K562 (cell line): ENCODE data around the gene NOTCH3. TPM values are rescaled to one million over a fixed set of nuclear protein-coding genes. Genes with fewer than 3 reads are reported as not detected.

Experiments
- ATAC-seq: fragments of 200-7000 bp; cut with Tn5 transposase; 3 replicates; pipeline ENCODE4 v1.9.1; 2020; ENCODE audit warnings: moderate library complexity
- BruUV-seq: library from RNA; stranded (reverse); fragments of 400-500 nt; replicated peaks from 2 replicates; lab custom pipeline; 2021; lab: Mats Ljungman, UMichigan
- CTCF ChIA-PET: fragments of 300-600 bp; formaldehyde crosslinking; extraction: SDS; loops from one replicate; lab custom pipeline; 2021; ENCODE audit warnings: low intra/inter-chr PET ratio; lab: Yijun Ruan, JAX
- POLR2A ChIA-PET: fragments of 300-600, 350-650 bp; sonication (Branson Sonifier 250); formaldehyde crosslinking; extraction: SDS; loops from one replicate; lab custom pipeline; 2021; ENCODE audit warnings: antibody characterized with exemption, inconsistent platforms; lab: Yijun Ruan, JAX
- DNase-seq, 4 experiments: peaks; one replicate each; pipeline versions ENCODE4 v3.0.0 to v3.0.0-alpha.2; 2011 to 2018; ENCODE audit warnings: low spot score in 3 of 4, mixed read lengths in 3 of 4; ENCODE audit errors: extremely low read depth in 1 of 4
- FAIRE-seq: peaks from 2 replicates; lab custom pipeline; 2011; peaks lifted over from hg19 to GRCh38; lab: Jason Lieb, UNC
- H2AFZ ChIP-seq: 2 replicates; pipeline ENCODE4 v1.6.0; 2011; ENCODE audit warnings: low read depth, low read length, control low read depth, inconsistent platforms
- H3K27ac ChIP-seq: fragments of 200-600 bp; 3 replicates; pipeline ENCODE4 v1.8.0; 2011; ENCODE audit warnings: low read depth, mild to moderate bottlenecking, control low read depth, inconsistent platforms, low read length, moderate library complexity, mixed read lengths; ENCODE audit errors: extremely low read depth
- H3K27me3 ChIP-seq, 2 experiments: fragments of 300-600 bp in 1 of 2; 2 replicates in 1 of 2; 3 replicates in 1 of 2; pipeline versions ENCODE4 v1.6.0 to v1.8.0; 2011; ENCODE audit warnings: inconsistent platforms in 2 of 2, low read length in 2 of 2, mild to moderate bottlenecking in 1 of 2, mixed read lengths in 1 of 2, moderate library complexity in 1 of 2; ENCODE audit not compliant: control insufficient read depth in 2 of 2, insufficient read depth in 2 of 2
- H3K36me3 ChIP-seq: fragments of 300-600 bp; 3 replicates; pipeline ENCODE4 v1.8.0; 2011; ENCODE audit warnings: mild to moderate bottlenecking, low read length, inconsistent platforms; ENCODE audit not compliant: control insufficient read depth, insufficient read depth
- H3K4me1 ChIP-seq, 2 experiments: fragments of 200-600 bp in 1 of 2; replicated peaks in 1 of 2; 2 replicates in 1 of 2; 3 replicates in 1 of 2; pipeline versions ENCODE4 v1.5.1 to v1.8.0; 2011; ENCODE audit warnings: inconsistent platforms in 2 of 2, low read length in 2 of 2, mild to moderate bottlenecking in 1 of 2, mixed read lengths in 1 of 2, moderate library complexity in 1 of 2; ENCODE audit not compliant: control insufficient read depth in 2 of 2, insufficient read depth in 2 of 2
- H3K4me2 ChIP-seq: 2 replicates; pipeline ENCODE4 v1.6.1; 2011; ENCODE audit warnings: low read length, control low read depth, inconsistent platforms, mixed read lengths; ENCODE audit not compliant: insufficient read depth
- H3K4me3 ChIP-seq: fragments of 200-600 bp; sonication (generic), shearing (Covaris generic); 2 replicates; pipeline ENCODE4 v1.5.1; 2016; ENCODE audit warnings: control low read depth, inconsistent platforms
- H3K79me2 ChIP-seq: fragments of 200-600 bp; 3 replicates; pipeline ENCODE4 v1.8.0; 2011; ENCODE audit warnings: low read length, inconsistent platforms; ENCODE audit not compliant: control insufficient read depth, insufficient read depth
- H3K9ac ChIP-seq, 2 experiments: 2 replicates each; pipeline versions ENCODE4 v1.6.0 to v1.6.1; 2011; ENCODE audit warnings: low read depth in 2 of 2, low read length in 2 of 2, control low read depth in 1 of 2, inconsistent platforms in 1 of 2, mild to moderate bottlenecking in 1 of 2, mixed read lengths in 1 of 2; ENCODE audit not compliant: insufficient read depth in 1 of 2
- H3K9me1 ChIP-seq: one replicate; pipeline ENCODE4 v1.6.0; 2011; ENCODE audit warnings: inconsistent platforms, mild to moderate bottlenecking, low read length, moderate library complexity; ENCODE audit not compliant: control insufficient read depth, insufficient read depth
- H3K9me3 ChIP-seq: replicated peaks from 2 replicates; pipeline ENCODE4 v1.5.1; 2011; ENCODE audit warnings: low read depth, low read length, inconsistent platforms; ENCODE audit not compliant: control insufficient read depth, insufficient read depth
- H4K20me1 ChIP-seq: replicated peaks from 2 replicates; pipeline ENCODE4 v1.6.1; 2011; ENCODE audit warnings: low read length, inconsistent platforms, mixed read lengths; ENCODE audit not compliant: control insufficient read depth, insufficient read depth
- ARID1B ChIP-seq: fragments of 450-650 bp; IDR thresholded peaks from 2 replicates; pipeline ENCODE4 v1.6.1; 2016; ENCODE audit warnings: antibody characterized with exemption, mild to moderate bottlenecking, inconsistent platforms
- HEY1 ChIP-seq: fragments of 250-450 bp; sonication (Bioruptor Pico); IDR thresholded peaks from 2 replicates; pipeline ENCODE4 v1.5.0; 2020; ENCODE audit warnings: mild to moderate bottlenecking, moderate library complexity, borderline replicate concordance
- KAT8 ChIP-seq: fragments of 450-650 bp; IDR thresholded peaks from 2 replicates; pipeline ENCODE4 v1.6.1; 2016; ENCODE audit warnings: low read depth, mild to moderate bottlenecking
- LARP7 ChIP-seq: fragments of 450-650 bp; IDR thresholded peaks from 2 replicates; pipeline ENCODE4 v1.6.1; 2016
- RBFOX2 ChIP-seq: fragments of 200-400 bp; formaldehyde crosslinking; IDR thresholded peaks from 2 replicates; pipeline ENCODE4 v1.6.1; 2017; ENCODE audit warnings: low read depth, mild to moderate bottlenecking, low read length, moderate library complexity
- SMAD2 ChIP-seq: fragments of 150-350 bp; IDR thresholded peaks from 2 replicates; pipeline ENCODE4 v1.6.1; 2014; ENCODE audit warnings: low read depth, mild to moderate bottlenecking, low read length
- SRF ChIP-seq, 2 experiments: fragments of 250-450, 450-650 bp in 1 of 2; sonication (Bioruptor Pico) in 1 of 2; sonication (generic) in 1 of 2; formaldehyde crosslinking; IDR thresholded peaks; 2 replicates each; pipeline versions ENCODE4 v1.5.0 to v1.5.1; 2020 to 2022; ENCODE audit warnings: mild to moderate bottlenecking in 1 of 2, missing genetic modification reagents in 1 of 2
- ZNF766 ChIP-seq: fragments of 200-800 bp; sonication (Bioruptor generic); conservative IDR thresholded peaks from 2 replicates; pipeline ENCODE4 v1.6.1; 2016; ENCODE audit warnings: missing genetic modification characterization, missing compliant biosample characterization
- ZNF785 ChIP-seq: fragments of 250-450 bp; sonication (Bioruptor Pico); IDR thresholded peaks from 2 replicates; pipeline ENCODE4 v1.4.0; 2020; ENCODE audit warnings: mild to moderate bottlenecking
- WGBS: fragments of 100-300 bp; shearing (Covaris generic); methylation state at CpG from one replicate; pipeline ENCODE4 v1.1.6; 2016; ENCODE audit warnings: low coverage, mixed read lengths; ENCODE audit not compliant: insufficient coverage; ENCODE audit errors: missing lambda C conversion rate; 5-methylcytosine and 5-hydroxymethylcytosine counted together
- in situ Hi-C: fragments of 300-500 bp; cut with MboI; formaldehyde crosslinking; loops from 4 replicates; pipeline ENCODE4 v1.15.0; 2018; ENCODE audit warnings: inconsistent platforms, mixed read lengths
- intact Hi-C: fragments of 100-400 bp; cut with micrococcal nuclease; formaldehyde crosslinking; loops from 2 replicates; pipeline ENCODE4 v1.14.2; 2022
- polyA plus RNA-seq, 8 experiments: library from polyadenylated mRNA; depleted of rRNA in 4 of 8; stranded (reverse) in 5 of 8; unstranded in 3 of 8; fragments of >200 nt; fragmentation: Nextera tagmentation in 2 of 8; fragmentation: Illumina TruSeq in 1 of 8; extraction: Ambion mirVana in 2 of 8; extraction: Trizol in 1 of 8; gene quantifications; 2 replicates each; pipeline versions ENCODE4 v1.2.1 to v1.2.3, GENCODE V29; 2011 to 2014; ENCODE audit warnings: inconsistent platforms in 1 of 8, missing spikeins in 1 of 8
- total RNA-seq, 7 experiments: library from RNA; depleted of rRNA in 6 of 7; stranded (reverse); fragments of >200 nt in 6 of 7; fragmentation: Illumina TruSeq in 2 of 7; extraction: Trizol in 2 of 7; gene quantifications; 2 replicates each; pipeline versions ENCODE4 v1.2.1 to v1.2.3, GENCODE V29; 2011 to 2021; ENCODE audit warnings: low replicate concordance in 1 of 7

The NOTCH3 gene
- total and polyA plus RNA-seq, 9 of the 15 experiments (the other 6 are each of a cell fraction or from before 2014, with no cell fraction given): under 0.01 to 1.2 (median 0.16) TPM

GRCh38 chr19:15115762-15116615, 84.8 kb downstream of the NOTCH3 start:
- Histone ChIP-seq H3K4me3 (no peak overlapping the region), H3K27ac (no peak overlapping the region), H3K4me2 (no peak overlapping the region), H3K79me2 (no peaks in the 10 kb centered on the region), H2AFZ (no peak overlapping the region), H4K20me1 (no peaks in the 10 kb centered on the region), H3K9ac (no peak overlapping the region), H3K27me3 (no peaks in the 10 kb centered on the region), H3K4me1 (peaks cover 0 to 8% of the 10 kb centered on the region in 2 experiments; a peak in 2 of 5 replicates), H3K36me3 (peaks cover 34% of the 10 kb centered on the region; the same call in 2 of the 3 replicates), H3K9me3 (no peaks in the 10 kb centered on the region; the same call in 1 of the 2 replicates), H3K9me1 (no peaks in the 10 kb centered on the region)
- BruUV-seq: no TSS peak
- in situ Hi-C loops: no loop called here
- no peak for ATAC-seq
- CTCF ChIA-PET: no interaction called here
- TF ChIP-seq RBFOX2: 0 out of 2 replicates have a peak, but pooled peaks have one; percentile 6
- TF ChIP-seq LARP7: no peak
- intact Hi-C loops: no loop called here
- WGBS: 57% methylated on average over 22 of the region's 23 CpGs
- FAIRE-seq: no peak
- POLR2A ChIA-PET: interaction anchor here (0.8 to 0.9 kb wide), 2 partner anchors 9 to 168 kb away, joined by 3 to 4 read pairs; a partner anchor contains a TSS
- DNase-seq: no peak

GRCh38 chr19:15115080-15115479, 85.7 kb downstream of the NOTCH3 start:
- Histone ChIP-seq H4K20me1 (no peaks in the 10 kb centered on the region), H3K9me1 (no peaks in the 10 kb centered on the region), H3K79me2 (no peaks in the 10 kb centered on the region), H3K9ac (no peak overlapping the region), H3K36me3 (peaks cover 27% of the 10 kb centered on the region; the same call in 2 of the 3 replicates), H3K4me1 (peaks cover 0 to 13% of the 10 kb centered on the region in 2 experiments; a peak in 2 of 5 replicates), H2AFZ (no peak overlapping the region), H3K4me2 (no peak overlapping the region), H3K27me3 (peaks cover 0 to 4% of the 10 kb centered on the region in 2 experiments; a peak in 3 of 5 replicates), H3K27ac (no peak overlapping the region), H3K9me3 (no peaks in the 10 kb centered on the region; the same call in 1 of the 2 replicates), H3K4me3 (no peak overlapping the region)
- BruUV-seq: no TSS peak
- DNase-seq (no peak), ATAC-seq (no peak), FAIRE-seq (no peak)
- CTCF ChIA-PET: no interaction called here
- intact Hi-C loops: no loop called here
- POLR2A ChIA-PET: interaction anchor here (0.8 kb wide), 1 partner anchor 10 kb away, joined by 4 read pairs; a partner anchor contains a TSS
- in situ Hi-C loops: no loop called here
- TF ChIP-seq HEY1 (CRISPR knock-in tag): no peak
- no peak for TF ChIP-seq ARID1B
- TF ChIP-seq ZNF785: no peak
- no peak for TF ChIP-seq SMAD2
- no peak for TF ChIP-seq KAT8
- TF ChIP-seq ZNF766: no peak
- no peak for TF ChIP-seq SRF (CRISPR knock-in tag; IDR thresholded peaks at IDR 0.05)
- WGBS: 50% methylated on average over 13 of the region's 13 CpGs
